NK-92 treated with Interleukin-12 subunit alpha and Interleukin-12 subunit beta, amount 100 ng/mL, for 24 hours (cell line): ENCODE data around the gene ZNF18.

Experiments
- DNase-seq: peaks from one replicate; lab custom pipeline; 2025; lab: John Stamatoyannopoulos, UW

Gene ZNF18, protein sequence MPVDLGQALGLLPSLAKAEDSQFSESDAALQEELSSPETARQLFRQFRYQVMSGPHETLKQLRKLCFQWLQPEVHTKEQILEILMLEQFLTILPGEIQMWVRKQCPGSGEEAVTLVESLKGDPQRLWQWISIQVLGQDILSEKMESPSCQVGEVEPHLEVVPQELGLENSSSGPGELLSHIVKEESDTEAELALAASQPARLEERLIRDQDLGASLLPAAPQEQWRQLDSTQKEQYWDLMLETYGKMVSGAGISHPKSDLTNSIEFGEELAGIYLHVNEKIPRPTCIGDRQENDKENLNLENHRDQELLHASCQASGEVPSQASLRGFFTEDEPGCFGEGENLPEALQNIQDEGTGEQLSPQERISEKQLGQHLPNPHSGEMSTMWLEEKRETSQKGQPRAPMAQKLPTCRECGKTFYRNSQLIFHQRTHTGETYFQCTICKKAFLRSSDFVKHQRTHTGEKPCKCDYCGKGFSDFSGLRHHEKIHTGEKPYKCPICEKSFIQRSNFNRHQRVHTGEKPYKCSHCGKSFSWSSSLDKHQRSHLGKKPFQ

DNA sequence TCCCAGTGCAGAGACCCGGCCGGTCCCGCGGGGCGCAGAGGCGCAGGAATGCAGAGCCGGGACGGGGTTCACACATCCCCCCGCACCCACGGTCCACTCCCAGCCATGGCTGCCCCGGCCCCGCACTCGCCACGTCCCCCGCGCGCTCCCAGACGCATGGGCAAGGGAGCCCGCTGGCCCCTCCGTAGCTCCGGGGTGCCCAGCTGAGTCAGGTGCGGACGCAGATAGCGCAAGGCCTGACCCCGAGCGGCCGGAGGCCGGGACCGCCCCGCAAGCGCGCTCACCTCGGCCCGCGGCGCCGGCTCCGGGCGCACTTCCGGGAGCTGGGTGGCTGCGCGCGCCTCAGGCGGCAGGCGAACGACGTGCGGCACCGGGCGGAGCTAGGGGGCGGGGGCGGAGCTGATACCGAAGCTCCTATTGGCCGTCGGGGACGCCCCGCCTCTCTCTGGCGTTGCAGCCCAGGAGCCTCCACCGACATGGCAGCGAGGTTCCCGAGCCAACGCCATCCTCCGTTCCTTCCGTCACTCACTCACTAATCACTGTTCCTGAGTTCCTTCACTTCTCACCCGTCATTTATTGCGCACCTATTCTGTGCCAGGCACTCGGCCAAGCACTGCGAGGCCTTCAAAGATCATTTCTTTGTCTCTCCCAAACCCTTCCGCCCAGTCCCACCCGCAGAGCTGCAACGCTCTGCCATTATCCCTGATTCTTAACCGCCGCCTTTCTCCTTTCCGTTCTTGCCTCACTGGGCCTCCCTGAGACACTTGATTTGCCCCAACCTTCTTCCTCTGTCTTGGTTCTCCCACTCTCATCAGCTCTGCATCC, at the start of gene ZNF18:
TSS of gene ZNF18 (minus strand) at position 329 of the 825 bp plus-strand sequence. CDS start 4,646 bp downstream, outside the sequence.
- peak; percentile 77 for DNase-seq

DNA sequence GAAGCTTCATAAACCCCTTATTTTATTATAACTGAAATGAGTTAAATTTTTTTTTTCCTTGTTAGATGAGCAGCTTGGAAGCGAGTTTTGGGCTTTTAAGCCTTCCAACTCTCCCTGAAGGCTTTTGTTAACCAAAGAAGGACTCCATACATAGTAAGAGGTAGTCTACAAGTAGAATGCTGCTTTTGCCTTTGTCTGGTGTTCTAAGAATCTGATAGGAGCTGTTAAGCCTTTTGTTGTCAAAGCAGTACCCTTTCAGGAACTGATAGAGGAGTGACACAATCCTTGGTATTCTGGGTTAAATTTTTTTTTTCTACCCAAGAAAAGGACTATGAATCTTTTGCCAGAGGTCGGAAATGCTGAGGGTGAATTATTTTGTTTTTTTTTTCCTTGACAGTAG, 49.5 kb upstream of the ZNF18 start:
- no peak for DNase-seq

DNA sequence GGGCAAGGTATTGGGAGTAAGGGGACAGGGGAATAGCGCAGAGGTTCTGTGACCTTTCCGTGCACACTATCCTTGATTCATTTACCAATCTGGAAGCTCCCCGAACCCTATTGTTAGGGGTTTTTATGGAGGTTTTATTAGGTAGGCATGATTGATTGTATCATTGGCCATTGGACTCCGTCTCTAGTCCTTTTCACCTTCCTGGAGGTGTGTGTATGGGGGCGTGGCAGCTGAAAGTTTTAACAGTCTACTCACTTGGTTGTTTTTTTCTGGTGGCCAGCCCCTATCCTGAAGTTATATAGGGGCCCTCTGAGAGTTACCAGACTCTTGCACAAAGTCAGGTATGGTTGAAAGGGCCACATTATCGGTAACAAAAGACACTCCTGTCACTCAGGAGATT, 46.4 kb upstream of the ZNF18 start:
- no peak for DNase-seq

DNA sequence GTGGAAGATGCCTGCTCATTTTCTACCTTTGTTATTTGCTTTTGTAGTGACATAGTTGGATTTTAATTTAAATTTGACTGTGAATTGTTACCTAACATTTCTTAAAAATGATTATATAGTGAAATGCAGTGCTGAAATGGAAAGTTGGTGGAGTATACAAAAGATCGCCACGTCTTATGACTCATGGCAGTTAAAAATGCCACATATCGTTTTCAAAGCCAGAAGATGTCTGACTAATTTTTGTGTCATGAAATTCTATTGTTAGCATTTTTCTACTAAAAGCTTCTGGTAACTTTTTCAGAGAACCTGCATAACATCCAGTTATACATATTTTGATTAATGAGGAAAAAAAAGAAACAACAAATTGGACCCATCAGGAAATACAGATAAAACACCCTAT, 44.0 kb upstream of the ZNF18 start:
- DNase-seq: no peak

DNA sequence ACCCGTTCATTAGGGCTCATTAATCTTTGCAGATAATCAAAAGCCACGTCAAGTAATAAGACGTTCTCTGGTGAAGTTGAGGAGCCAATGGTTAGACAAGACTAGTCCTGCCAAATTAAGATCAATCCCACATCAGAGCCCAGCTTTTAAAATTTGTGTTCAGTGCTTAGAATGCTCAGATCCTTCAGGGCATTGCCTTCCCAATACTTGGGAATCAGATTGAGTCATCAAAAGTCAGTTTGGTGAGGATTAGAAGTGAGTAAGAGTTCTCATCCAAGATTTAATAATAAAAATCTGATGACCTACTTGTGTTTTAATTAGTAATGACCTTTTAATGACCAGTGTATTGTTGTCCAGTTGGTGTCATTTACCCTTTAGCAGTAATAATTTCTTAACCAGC, 43.2 kb upstream of the ZNF18 start:
- no peak for DNase-seq

DNA sequence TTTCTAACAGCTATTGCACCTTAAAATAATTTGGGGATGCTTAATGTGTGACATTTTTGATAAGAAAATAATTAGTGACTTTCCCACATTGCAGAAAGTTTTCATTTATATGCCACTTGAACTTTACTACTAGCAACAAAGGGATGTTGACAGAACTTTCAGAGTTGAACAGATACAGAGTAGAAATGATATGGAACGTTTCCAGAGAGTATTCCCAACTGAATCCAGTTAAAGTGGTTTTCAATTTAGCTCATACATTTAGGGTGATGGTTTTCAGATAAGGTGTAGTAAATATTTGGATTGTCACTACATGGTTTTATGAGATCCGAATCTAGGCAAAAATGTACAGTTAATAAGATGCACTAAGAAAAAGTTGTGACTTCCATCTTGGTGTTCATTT, 40.7 kb upstream of the ZNF18 start:
- DNase-seq: no peak

DNA sequence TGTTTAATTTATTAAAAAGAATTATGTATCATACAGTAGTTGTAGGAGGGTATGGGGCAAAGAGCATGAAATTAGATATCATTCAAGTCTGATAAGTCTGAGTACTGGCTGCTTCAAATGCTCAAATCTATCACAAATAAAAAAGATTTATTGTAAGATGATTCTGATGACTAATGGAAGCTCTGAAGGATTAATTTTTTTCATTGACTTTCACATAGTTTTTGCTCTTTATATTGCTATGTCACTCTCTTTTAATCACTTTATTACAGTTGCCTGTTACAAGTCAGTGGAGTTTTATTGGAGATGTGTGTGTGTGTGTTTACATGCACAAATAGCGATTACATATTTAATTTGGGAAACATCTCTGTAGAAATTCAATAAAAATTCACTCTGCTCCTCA, 38.4 kb upstream of the ZNF18 start:
- DNase-seq: no peak

DNA sequence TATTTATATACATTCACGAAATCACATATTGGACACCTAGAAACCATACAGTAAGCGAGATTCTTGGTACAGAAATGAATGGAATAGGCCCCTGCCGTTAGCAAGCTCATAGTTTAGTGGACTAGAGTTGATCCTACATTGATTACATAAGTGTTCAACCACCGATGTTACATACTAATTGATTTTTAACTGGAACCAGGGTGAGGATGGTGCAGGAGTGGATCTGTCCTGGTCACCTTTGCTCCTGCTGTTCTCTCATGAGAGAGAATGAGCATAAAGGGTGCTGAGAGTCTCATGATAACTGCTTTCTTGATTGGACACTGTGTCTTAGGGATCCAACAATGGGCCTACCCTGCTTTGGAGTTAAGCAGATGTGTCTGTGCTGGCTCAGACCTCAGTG, 37.3 kb upstream of the ZNF18 start:
- no peak for DNase-seq

DNA sequence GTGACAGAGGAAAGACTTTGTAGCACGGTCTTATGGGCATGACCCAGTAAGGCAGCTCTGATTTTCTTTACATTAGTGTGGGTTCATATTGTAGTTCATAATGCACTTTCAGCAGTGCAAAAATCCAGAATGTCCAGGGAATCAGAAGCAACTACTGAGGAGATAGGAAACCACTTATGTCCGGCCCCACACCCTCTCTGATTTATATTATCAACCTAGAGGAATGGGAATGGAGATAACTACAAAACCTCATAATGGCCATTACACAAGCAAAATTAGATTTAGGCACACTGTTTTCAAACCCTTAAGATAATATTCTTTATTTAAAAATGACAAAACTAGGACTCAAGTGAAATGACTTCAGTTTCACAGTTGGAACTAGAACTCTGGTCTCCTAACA, 31.3 kb upstream of the ZNF18 start:
- no peak for DNase-seq

DNA sequence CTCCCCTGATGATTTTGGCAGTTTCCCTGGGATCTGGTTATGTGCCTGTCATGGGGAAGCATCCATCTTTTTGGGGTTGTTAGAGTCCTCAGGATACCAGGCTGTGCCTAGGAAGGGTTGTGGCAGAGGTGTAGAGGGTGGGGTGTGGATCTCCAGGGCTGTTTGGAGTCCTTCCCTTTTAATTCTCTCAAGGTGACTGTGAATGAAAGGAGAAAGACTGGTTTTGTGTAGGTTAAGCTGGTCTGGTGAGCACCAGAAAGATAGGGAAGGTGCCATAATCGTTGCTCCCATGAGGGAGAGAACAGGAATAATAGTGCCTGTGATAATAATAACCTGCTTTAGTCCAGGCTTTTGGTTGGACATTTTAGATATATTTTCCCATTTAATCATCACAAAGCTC, 30.4 kb upstream of the ZNF18 start:
- no peak for DNase-seq

DNA sequence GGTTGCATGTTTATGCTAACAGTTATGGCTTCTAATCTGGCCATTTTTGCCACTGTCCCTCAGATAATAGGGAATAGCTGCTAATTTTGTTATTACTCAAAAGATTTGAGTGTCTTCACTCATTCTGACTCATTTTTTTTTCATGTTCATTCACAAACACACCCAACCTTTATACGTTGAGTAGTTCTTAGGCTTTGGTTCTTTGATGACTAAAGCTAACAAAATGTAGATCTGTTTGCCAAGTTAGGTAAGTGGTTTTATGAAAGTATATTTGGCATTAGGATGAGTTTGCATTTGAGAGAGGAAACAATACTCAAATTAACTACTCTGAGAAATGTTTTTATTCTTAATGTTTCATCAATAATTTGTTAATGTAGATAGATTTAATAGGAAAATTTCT, 27.1 kb upstream of the ZNF18 start:
- DNase-seq: no peak

DNA sequence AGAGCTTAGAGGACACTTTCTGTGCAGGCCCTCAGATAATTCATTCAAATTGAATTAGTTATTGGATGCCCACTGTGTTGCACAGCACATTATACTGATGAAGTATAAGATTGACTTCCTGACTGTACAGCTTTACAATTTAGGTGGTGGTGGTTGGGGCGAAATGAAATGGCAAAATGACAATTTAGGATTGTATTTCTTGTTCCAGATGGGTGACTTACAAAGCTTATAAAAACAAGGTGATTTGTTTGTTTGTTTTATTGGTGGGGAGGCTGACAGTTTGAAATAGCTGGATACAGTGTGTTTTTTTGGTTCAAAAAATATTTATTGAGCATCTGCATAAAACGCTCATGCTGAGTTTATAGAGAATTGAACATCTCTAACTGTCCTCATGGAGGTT, 25.0 kb upstream of the ZNF18 start:
- DNase-seq: no peak

DNA sequence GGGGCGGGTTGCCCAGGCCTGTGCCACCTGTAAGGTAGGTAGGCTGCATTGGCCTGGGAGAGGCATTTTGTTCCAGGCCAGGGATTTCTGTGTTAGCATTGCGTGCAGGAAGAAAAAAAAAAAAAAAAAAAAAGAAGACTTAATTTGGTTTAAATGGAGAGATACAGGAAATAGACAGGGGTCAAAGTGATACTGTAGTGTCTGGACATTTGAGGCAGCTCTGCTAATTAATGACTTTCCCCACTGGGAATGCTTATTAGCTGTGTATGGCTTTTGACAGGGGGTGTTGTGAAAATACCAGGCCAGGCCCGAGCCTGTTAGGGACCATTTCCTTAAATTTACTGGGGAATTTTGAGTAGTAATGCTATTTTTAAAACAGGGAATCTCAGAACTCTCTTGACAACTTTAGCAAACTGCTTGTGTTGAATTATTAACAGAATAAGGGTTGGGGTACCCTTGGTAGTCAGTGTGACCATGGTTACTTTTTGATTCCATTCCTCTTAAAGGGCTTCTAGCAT, 24.4 kb upstream of the ZNF18 start:
- no peak for DNase-seq

DNA sequence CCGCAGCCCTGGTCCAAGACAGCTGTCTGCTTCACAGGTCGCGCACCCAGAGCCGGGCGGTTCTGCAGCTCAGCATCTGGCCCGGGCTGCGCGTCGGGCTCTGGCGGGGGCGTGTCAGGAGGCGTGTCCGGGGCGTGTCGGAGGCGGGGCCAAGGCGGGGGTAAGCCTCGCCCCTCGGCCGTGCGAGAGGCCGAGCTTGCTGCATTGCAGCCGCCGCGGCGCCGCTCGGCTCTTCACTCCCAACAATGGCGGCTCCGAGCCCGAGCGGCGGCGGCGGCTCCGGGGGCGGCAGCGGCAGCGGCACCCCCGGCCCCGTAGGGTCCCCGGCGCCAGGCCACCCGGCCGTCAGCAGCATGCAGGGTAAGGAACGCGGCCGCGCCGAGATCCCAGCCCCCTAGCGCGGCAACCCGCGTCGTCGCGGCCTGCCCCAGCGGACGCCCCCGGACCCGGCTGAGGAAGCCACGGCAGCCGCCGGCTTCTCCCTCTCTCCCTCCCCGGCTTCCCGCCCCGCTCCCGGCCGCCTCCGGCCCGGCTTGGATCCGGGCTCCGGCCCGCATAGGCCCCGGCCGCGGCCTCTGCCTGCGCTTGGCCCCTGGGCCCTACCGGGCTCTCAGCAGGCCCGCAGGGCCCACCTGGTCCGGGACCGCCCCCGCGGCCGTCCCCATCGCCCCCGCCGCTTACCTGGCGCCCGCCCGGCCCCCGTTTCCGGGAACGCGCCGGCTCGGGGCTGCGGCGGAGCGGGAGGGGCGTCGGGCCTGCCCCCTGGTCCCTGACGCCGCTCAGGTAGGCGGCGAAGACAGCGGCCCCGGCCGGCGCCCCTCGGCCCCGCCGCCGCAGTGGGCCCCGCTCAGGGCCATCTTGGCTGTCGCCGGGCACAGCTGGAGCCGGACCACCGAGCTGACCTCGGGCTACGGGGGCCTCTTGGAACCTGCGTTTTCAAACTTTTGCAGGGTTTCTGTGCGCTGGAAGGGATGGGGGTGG, 23.7 kb upstream of the ZNF18 start, which contains the start of gene MAP2K4:
TSS of gene MAP2K4 (plus strand) at position 236 of the 981 bp plus-strand sequence. CDS start at position 246, 10 bp downstream.
- DNase-seq: peak; percentile 65

DNA sequence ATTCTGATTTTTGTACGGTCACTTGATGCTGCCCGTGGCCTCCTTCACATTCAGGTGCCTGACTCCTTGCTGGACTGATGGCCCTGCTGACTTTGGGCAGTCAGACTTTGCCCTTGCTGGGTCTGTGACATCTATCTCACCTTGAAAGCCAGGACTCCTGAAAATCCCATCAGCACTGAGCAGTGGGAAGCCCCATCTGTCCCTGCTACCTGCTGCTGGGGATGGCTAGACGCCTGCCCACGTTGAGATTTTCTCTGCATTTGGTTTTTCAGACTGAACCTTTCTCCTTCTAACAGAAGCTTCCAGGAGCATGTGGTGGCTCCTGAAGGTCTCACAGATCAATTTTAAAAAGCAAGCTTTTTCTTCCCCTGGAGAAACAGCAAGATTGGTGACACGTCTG, 10.2 kb upstream of the ZNF18 start:
- no peak for DNase-seq

DNA sequence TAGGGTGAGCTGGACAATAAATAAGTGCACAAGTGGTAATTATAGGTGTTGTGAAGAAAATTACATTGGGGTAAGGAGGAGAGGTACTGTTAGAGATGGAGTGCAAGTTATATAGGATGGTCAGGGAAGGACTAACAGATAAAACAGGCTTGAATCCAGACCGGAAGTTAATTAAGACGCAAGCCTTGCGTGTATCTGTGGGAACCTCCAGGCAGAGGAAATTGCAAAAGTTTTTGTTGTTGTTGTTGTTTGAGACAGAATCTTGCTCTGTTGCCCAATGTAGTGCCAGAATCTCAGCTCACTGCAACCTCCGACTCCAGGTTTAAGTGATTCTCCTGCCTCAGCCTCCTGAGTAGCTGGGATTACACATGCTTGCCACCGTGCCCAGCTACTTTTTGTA, 2.4 kb upstream of the ZNF18 start:
- DNase-seq: no peak

DNA sequence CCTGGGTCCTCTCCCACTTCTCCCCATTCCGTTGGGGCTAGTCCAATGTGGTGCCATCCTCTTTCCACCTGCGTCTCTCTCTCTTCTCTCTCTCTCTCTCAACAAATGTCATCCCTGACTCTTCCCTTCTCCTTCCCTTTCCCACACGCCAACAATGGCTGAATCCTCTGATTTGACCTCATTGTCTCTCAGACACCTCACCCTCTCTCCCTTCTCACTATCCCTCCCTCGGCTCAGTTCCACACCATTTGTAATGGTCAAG, 628 bp upstream of the ZNF18 start:
- no peak for DNase-seq

DNA sequence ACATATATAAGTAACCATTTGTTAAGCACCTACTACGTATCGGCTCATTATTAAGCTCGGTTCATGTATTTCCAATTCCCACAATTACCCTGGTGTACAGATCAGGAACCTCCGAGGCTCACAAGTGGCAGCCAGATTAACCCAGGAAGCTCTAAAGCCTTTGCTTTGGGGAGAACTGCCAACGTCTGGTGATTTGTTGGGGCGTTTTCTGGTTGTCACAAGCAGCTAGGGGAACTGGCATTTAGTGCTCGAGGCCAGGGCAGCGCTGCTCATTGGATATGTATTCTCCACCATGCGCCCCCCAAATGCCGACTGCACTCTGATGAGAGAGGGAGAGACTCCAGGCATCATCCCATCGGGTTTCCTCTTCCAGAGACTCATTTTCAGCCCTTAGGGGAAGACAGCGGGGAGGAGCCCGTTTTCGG, 541 bp downstream of the ZNF18 start:
- peak; percentile 32 for DNase-seq

DNA sequence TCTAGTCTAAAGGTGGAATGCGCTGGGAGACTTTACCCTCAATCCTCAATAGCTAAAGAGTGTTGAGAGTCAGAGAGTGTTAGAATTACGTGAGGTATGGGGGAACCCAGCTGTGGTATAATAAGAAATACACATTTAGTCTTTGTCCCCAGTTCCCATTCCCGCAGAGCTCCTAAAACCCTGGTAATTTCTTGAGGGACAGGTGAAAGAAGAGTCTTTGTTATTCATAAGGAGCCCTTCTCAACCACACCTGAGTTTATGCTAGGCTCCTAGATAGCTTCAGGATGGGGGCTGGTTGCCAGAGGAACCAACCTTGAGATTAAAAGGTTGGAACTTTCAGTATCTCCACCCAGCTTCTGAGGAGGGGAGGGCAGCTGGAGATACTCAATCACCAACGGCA, 5.8 kb downstream of the ZNF18 start:
- DNase-seq: no peak

DNA sequence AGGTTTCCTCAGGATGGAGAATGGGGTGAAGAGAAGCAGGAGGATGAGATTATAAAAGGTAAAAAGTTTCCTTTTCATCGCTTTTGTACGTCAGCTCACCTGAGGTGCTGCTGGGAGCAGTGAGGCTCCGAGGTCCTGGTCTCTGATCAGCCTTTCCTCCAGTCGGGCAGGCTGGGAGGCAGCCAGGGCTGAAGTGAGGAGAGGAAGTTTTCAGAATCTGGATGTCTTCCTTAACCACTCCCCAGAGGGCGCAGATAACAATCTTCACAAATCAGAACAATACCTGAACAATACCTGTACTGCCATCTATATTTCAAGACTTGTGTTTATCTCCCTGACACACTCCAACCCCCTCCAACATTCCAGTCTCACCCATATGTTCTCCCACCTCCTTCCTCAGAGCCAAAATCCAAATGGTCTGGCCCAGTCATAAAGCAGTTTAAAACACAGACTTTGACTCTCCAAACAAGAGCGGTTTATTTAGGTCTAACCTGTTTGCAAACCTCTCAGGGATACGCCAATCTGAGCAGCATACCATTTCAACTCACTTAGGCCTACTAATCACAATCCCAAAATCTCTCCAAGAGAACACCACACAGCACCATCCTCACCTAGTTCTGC, 6.8 kb downstream of the ZNF18 start:
- no peak for DNase-seq

DNA sequence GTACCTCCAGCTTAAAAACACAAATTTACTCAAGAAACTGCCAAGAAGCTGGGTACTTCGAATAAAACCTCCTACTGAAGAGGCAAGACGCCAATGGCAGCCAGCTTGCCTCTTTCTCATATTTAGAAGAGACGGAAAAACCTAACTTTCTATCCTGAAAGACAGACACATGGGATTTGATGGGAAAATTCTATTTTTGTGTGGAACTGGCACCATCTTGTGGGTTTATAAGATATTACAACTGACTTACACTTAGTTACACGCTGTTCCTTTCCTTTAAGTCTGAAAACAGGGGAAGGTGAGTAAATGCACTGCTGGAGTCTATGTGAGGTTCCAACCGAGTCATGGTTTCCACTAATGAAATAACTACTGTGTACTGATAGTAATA, 10.3 kb downstream of the ZNF18 start:
- DNase-seq: no peak
